K562 (cell line): ENCODE data around the gene GRIN2A.

ENCODE experiments used
- MAX ChIP-seq: sonication (generic); formaldehyde crosslinking; IDR thresholded peaks from 2 replicates; pipeline ENCODE4 v1.9.0; 2022; ENCODE audit warnings: mild to moderate bottlenecking, missing genetic modification reagents
- MYNN ChIP-seq, 2 experiments: sonication (generic); formaldehyde crosslinking in 1 of 2; IDR thresholded peaks; 2 replicates each; pipeline versions ENCODE4 v1.5.0 to v1.6.1; 2016 to 2020; ENCODE audit warnings: antibody characterized with exemption in 1 of 2, missing genetic modification reagents in 1 of 2
- NFIC ChIP-seq: fragments of 450-650 bp; IDR thresholded peaks from 2 replicates; pipeline ENCODE4 v1.6.1; 2017; ENCODE audit warnings: mild to moderate bottlenecking, inconsistent platforms
- ZNF766 ChIP-seq: fragments of 200-800 bp; sonication (Bioruptor generic); conservative IDR thresholded peaks from 2 replicates; pipeline ENCODE4 v1.6.1; 2016; ENCODE audit warnings: missing genetic modification characterization, missing compliant biosample characterization

- TF ChIP-seq MAX (CRISPR knock-in tag) (no peak), ZNF766 (no peak), NFIC (no peak), MYNN (IDR thresholded peaks at IDR 0.05) (no peak), MYNN (CRISPR knock-in tag; IDR thresholded peaks at IDR 0.05) (no peak)
Observed at GRCh38 chr16:10151718-10152117, 30.5 kb downstream of the GRIN2A start.
